AG04449 (cell line): ENCODE data around the gene RANBP3.

ENCODE experiments used
- CTCF ChIA-PET: fragments of 350-600 bp; formaldehyde crosslinking; extraction: SDS; loops from one replicate; lab custom pipeline; 2021; ENCODE audit warnings: antibody characterized with exemption; lab: Yijun Ruan, JAX
- POLR2A ChIA-PET: fragments of 400-600, 350-600 bp; formaldehyde crosslinking; extraction: SDS; loops from one replicate; lab custom pipeline; 2020; ENCODE audit warnings: antibody characterized with exemption, inconsistent platforms; lab: Yijun Ruan, JAX
- DNase-seq: peaks from one replicate; pipeline ENCODE4 v3.0.0-alpha.2; 2010; ENCODE audit warnings: low read depth, low spot score
- H3K4me3 ChIP-seq: 2 replicates; pipeline ENCODE4 v1.5.1; 2011; ENCODE audit warnings: low read depth, mild to moderate bottlenecking, control low read depth, low read length
- CTCF ChIP-seq: IDR thresholded peaks from one replicate; pipeline ENCODE4 v1.5.1; 2011; ENCODE audit warnings: mild to moderate bottlenecking, moderate library complexity, low read length, control low read depth, inconsistent platforms; ENCODE audit not compliant: insufficient read depth; ENCODE audit errors: missing control alignments

Gene RANBP3

GRCh38 chr19:5976768-5977167 is 1.2 kb downstream of the RANBP3 start:
- ChIA-PET POLR2A (no interaction called here), CTCF (interaction anchor here (1.9 to 8.3 kb wide), 3 partner anchors 10 to 173 kb away, joined by 10 to 91 read pairs (median 14); partner anchors contain the start of gene NRTN)
- no peak for TF ChIP-seq CTCF
- H3K4me3 ChIP-seq, result peak overlapping the region; percentile 93
- no peak for DNase-seq

GRCh38 chr19:5975388-5975728 is 2.6 kb downstream of the RANBP3 start:
- no peak overlapping the region for H3K4me3 ChIP-seq
- POLR2A ChIA-PET, result interaction anchor here (0.6 kb wide), 1 partner anchor 15 kb away, joined by 3 read pairs; no protein-coding TSS in a partner anchor
- no peak for DNase-seq
- CTCF ChIA-PET, result interaction anchor here (1.0 to 8.3 kb wide), 4 partner anchors 9 to 171 kb away, joined by 3 to 91 read pairs (median 12); partner anchors contain the start of gene NRTN
- TF ChIP-seq CTCF, result no peak

- no peak for TF ChIP-seq CTCF
- no peak for DNase-seq
- ChIA-PET POLR2A (no interaction called here), CTCF (interaction anchor here (1.0 to 8.3 kb wide), 4 partner anchors 8 to 171 kb away, joined by 3 to 91 read pairs (median 12); partner anchors contain the start of gene NRTN)
- no peak overlapping the region for H3K4me3 ChIP-seq
Observed at GRCh38 chr19:5974721-5975387, 3.1 kb downstream of the RANBP3 start.

DNA sequence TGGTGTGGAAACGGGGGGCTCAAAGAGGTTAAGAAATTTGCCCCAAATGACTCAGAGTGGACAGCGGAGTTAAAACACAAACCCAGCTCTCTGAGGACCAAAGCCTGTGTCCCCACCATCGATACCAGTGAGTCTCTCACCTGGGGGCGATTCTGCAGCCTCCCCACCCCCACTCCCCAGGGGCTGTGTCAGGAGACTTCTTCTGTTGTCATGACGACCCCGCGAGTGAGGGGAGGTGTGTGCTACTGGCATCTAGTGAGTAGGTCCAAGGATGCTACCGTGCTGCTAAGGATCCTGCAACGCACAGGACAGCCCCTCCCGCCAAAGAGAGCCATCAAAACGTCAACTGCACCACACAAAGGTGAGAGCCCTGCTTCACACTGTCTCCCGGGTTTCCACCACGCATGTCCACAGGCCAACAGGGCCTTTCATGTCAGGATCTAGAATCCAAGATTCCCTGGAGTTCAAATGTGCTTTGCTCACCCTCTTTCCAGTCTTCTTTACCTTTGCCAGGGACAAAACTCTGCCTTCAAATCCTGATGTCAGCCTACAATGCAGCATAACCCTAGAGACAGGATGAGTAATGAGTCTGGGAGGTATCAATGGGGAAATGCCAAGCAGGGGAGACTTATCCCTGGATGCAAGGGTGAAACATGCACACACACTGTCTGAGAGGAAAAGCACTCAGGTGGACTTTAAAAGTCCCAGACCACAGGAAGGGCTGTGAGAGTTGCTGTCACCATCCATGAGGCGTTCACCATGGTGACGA is 3.9 kb downstream of the RANBP3 start:
- ChIA-PET POLR2A (no interaction called here), CTCF (interaction anchor here (1.0 to 8.3 kb wide), 3 partner anchors 7 to 13 kb away, joined by 3 to 91 read pairs (median 9); no protein-coding TSS in a partner anchor)
- no peak for DNase-seq
- H3K4me3 ChIP-seq, result no peak overlapping the region
- TF ChIP-seq CTCF, result no peak

DNA sequence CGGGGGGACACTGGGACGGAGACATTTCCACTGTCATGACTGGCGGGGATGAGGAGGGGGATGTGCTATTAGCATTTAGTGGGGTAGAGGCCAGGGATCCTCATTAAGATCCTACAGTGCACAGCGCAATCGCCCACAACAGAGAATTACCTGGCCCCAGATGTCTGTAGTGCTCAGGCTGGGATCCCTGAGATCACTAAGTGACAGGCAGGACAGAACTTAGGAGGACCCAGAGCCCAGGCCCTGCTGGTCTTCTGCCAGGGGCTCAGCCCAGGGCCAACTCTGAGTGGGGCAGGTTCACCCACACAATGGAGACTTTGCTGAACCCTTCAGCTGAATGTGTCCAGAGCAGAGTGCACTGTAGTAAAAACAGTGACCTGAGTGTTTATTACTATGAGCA is 4.6 kb downstream of the RANBP3 start:
- CTCF ChIA-PET, result interaction anchor here (1.0 to 8.1 kb wide), 5 partner anchors 9 to 169 kb away, joined by 3 to 151 read pairs (median 9); no protein-coding TSS in a partner anchor
- H3K4me3 ChIP-seq, result no peak overlapping the region
- no peak for TF ChIP-seq CTCF
- POLR2A ChIA-PET, result no interaction called here
- DNase-seq, result no peak

- no peak for TF ChIP-seq CTCF
- ChIA-PET POLR2A (no interaction called here), CTCF (interaction anchor here (0.8 to 8.1 kb wide), 7 partner anchors 8 to 168 kb away, joined by 3 to 151 read pairs (median 9); no protein-coding TSS in a partner anchor)
- no peak for DNase-seq
- no peak overlapping the region for H3K4me3 ChIP-seq
Observed at GRCh38 chr19:5972355-5972731, 5.6 kb downstream of the RANBP3 start.
